ENCODE results near the gene RPTOR.

DNA sequence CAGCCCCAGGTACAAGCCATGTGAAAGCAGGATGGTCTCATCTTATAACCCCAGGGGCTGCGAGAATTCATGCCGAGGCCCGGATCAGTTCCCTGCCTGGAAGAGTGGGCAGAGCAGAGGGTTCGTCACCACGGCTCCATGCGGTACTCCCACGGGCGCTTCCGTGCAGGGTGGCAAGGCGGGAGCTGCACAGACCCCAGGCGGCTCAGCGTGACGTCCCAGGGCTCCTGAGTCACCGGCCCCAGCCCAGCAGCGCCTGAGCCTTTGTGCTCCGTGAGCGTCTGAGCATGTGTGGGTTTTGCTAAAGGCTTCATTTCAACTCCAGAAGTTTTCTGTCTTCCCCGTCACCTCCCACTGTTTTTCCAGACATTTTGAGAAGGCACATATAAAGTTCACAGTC is 375.8 kb downstream of the RPTOR start:
- TF ChIP-seq, protein P1, sequence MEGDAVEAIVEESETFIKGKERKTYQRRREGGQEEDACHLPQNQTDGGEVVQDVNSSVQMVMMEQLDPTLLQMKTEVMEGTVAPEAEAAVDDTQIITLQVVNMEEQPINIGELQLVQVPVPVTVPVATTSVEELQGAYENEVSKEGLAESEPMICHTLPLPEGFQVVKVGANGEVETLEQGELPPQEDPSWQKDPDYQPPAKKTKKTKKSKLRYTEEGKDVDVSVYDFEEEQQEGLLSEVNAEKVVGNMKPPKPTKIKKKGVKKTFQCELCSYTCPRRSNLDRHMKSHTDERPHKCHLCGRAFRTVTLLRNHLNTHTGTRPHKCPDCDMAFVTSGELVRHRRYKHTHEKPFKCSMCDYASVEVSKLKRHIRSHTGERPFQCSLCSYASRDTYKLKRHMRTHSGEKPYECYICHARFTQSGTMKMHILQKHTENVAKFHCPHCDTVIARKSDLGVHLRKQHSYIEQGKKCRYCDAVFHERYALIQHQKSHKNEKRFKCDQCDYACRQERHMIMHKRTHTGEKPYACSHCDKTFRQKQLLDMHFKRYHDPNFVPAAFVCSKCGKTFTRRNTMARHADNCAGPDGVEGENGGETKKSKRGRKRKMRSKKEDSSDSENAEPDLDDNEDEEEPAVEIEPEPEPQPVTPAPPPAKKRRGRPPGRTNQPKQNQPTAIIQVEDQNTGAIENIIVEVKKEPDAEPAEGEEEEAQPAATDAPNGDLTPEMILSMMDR (IDR thresholded peaks at IDR 0.05; ENCODE audit: insufficient read depth, low read length): no peak
- TF ChIP-seq POLR2AphosphoS5 (IDR thresholded peaks at IDR 0.05; ENCODE audit: low read depth): no peak
